Measurements from ENCODE around the gene PLEKHM3. TPM values are rescaled to one million over a fixed set of nuclear protein-coding genes. Genes with fewer than 3 reads are reported as not detected.

The PLEKHM3 gene
- total and polyA plus RNA-seq, 2 donors (not counting 3 experiments of a cell fraction or from before 2014, with no cell fraction given), result 3.1 to 9.1 TPM

DNA sequence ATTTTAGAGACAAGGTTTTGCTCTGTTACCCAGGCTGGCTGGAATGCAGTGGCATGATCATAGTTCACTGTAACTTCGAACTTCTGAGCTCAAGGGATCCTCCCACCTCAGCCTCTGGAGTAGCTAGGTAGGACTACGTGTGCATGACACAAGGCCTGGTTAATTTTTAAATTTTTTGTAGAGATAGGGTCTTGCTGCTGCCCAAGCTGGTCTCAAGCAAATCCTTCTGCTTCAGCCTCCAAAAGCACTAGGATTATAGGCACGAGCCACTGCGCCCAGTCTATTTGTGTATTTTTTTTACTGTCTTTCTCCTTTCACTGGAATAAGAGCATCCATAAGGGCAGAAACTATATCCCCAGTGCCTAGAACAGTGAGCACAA, 89.3 kb downstream of the PLEKHM3 start:
- no peak overlapping the region for H3K4me2 ChIP-seq (ENCODE audit: insufficient read depth, low read length)
- H3K9me1 ChIP-seq (replicated peaks; ENCODE audit: control insufficient read depth, extremely low read depth, insufficient read depth, low read length), result no peaks in the 10 kb centered on the region
- CTCF ChIA-PET, result interaction anchor here (0.6 to 1.1 kb wide), 5 partner anchors 16 to 187 kb away, joined by 3 to 7 read pairs (median 3); no protein-coding TSS in a partner anchor
- intact Hi-C loops (cut with micrococcal nuclease), result no loop called here
- H3K27me3 ChIP-seq (ENCODE audit: control insufficient read depth in 2 of 2, insufficient read depth in 2 of 2, low read length in 2 of 2), result no peaks in the 10 kb centered on the region
- DNase-seq (ENCODE audit: low read depth, low spot score) (no peak), FAIRE-seq (no peak)
- no peaks in the 10 kb centered on the region for H3K36me3 ChIP-seq (ENCODE audit: control insufficient read depth in 2 of 2, extremely low read depth in 1 of 2, insufficient read depth in 2 of 2, low read length in 2 of 2)
- no peak overlapping the region for H3K9ac ChIP-seq (replicated peaks; ENCODE audit: extremely low read depth, insufficient read depth, low read length)
- no TSS peak for BruUV-seq (replicated peaks)
- no peaks in the 10 kb centered on the region for H3K9me3 ChIP-seq (replicated peaks; ENCODE audit: control insufficient read depth, insufficient read depth, low read length)
- no peak overlapping the region for H3K4me3 ChIP-seq (replicated peaks in 1 of 3; ENCODE audit: insufficient read depth in 1 of 3, low read depth in 1 of 3, low read length in 3 of 3)
- POLR2A ChIA-PET, result no interaction called here
- dilution Hi-C loops (cut with MboI; ENCODE audit: extremely low pct_ligation_motif_present, low sequenced_read_pairs), result no loop called here
- H3K4me1 ChIP-seq (ENCODE audit: control insufficient read depth, extremely low read depth, insufficient read depth, low read length), result no peaks in the 10 kb centered on the region
- no peak overlapping the region for H3K27ac ChIP-seq (ENCODE audit: insufficient read depth, low read depth, low read length)
- no peaks in the 10 kb centered on the region for H3K79me2 ChIP-seq (ENCODE audit: control insufficient read depth, insufficient read depth, low read length)
- H2AFZ ChIP-seq (ENCODE audit: low read depth, low read length), result no peak overlapping the region
- H4K20me1 ChIP-seq (replicated peaks; ENCODE audit: control insufficient read depth, extremely low read depth, insufficient read depth, low read length), result no peaks in the 10 kb centered on the region
- TF ChIP-seq EZH2 (IDR thresholded peaks at IDR 0.05; ENCODE audit: borderline replicate concordance, low read depth, low read length, severe bottlenecking), result no peak
- no peak for TF ChIP-seq POLR2A (IDR thresholded peaks at IDR 0.05; ENCODE audit: low read depth, low read length)
- no peak for TF ChIP-seq FOS (IDR thresholded peaks at IDR 0.05; ENCODE audit: borderline replicate concordance, insufficient read depth, low read length)
- TF ChIP-seq GATA2 (IDR thresholded peaks at IDR 0.05; ENCODE audit: insufficient read depth, insufficient read length, low read depth, low read length), result no peak
- no peak for TF ChIP-seq JUN (IDR thresholded peaks at IDR 0.05; ENCODE audit: borderline replicate concordance, insufficient read depth, insufficient read length, low read depth)
- no peak for TF ChIP-seq CTCF (IDR thresholded peaks at IDR 0.05; ENCODE audit: extremely low read depth in 1 of 2, insufficient read depth in 1 of 2, low read depth in 1 of 2, low read length in 2 of 2)
- no peak for TF ChIP-seq POLR2AphosphoS5 (IDR thresholded peaks at IDR 0.05; ENCODE audit: insufficient read depth, low read depth, low read length)
- TF ChIP-seq MYC (IDR thresholded peaks at IDR 0.05; ENCODE audit: low read depth, low read length), result no peak
- TF ChIP-seq, protein P1, sequence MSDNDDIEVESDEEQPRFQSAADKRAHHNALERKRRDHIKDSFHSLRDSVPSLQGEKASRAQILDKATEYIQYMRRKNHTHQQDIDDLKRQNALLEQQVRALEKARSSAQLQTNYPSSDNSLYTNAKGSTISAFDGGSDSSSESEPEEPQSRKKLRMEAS (IDR thresholded peaks at IDR 0.05; ENCODE audit: insufficient read depth, insufficient read length), result no peak
